B cell (primary cell): ENCODE results near the gene OSER1.

Experiments
- CTCF ChIP-seq: fragments of 200-600 bp; IDR thresholded peaks from one replicate; pipeline ENCODE4 v1.8.0; 2022; ENCODE audit warnings: antibody characterized with exemption, mild to moderate bottlenecking
- EZH2 ChIP-seq: IDR thresholded peaks from 2 replicates; pipeline ENCODE4 v1.6.1; 2012; ENCODE audit warnings: borderline replicate concordance, low read depth, mild to moderate bottlenecking, moderate library complexity, low read length; ENCODE audit not compliant: insufficient read depth, poor library complexity, severe bottlenecking

- no peak for TF ChIP-seq CTCF
- TF ChIP-seq EZH2: no peak
These were observed 14.1 kb upstream of the OSER1 start for GRCh38 chr20:44224637-44225036.
